Fibroblast of upper back skin (primary cell): ENCODE measurements around the gene PMS1.
"Not testable (repeated sequence)": the region's sequence is repeated elsewhere in the genome, so short reads cannot be mapped to it uniquely, and the experiment has no call there.

ENCODE experiments used
- DNase-seq: peaks from one replicate; pipeline ENCODE4 v3.0.0-alpha.2; 2013

The PMS1 gene

GRCh38 chr2:189818249-189819038, 34.2 kb downstream of the PMS1 start:
- no peak for DNase-seq

DNA sequence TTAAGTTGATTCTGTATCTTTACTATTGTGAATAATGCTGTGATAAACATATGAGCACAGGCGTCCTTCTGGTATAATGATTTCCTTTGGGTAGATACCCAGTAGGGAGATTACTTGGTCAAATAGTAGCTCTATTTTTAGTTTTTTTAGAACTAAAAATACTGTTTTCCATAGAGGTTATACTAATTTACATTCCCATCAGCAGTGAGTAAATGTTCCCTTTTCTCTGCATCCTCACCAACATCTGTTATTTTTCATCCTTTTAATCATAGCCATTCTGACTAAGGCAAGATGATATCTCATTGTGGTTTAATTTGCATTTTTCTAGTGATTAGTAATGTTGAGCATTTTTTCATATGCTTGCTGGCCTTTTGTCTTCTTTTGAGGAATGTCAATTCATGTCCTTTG, 35.1 kb downstream of the PMS1 start:
- DNase-seq = peak; percentile 76

DNA sequence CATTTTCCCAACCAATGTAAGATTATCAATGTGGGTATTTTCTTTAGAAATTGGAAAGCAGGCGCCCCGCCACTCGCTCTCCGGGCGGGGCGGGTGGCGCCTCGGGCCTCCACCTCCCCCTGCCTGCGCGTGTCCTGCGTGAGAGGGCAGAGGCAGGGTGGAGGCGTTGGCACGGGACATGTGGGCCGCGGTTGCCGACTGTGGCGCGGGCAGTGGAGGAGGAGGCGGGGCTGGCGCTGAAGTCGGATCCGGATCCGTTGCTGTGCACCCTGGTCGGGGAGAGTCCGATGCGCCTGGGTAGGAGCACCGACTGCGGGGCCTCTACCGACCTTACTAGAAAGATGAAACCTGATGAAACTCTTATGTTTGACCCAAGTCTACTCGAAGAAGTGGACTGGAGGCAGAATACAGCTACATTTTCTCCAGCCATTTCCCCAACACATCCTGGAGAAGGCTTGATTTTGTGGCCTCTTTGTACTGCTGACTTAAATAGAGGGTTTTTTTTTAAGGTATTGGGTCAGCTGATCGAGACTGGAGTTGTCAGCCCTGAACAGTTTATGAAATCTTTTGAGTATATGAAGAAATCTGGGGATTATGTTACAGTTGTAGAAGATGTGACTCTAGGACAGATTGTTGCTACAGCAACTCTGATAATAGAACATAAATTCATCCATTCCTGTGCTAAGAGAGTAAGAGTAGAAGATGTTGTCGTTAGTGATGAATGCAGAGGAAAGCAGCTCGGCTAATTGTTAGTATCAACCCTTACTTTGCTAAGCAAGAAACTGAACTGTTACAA, 37.9 kb downstream of the PMS1 start:
- DNase-seq = peak; percentile 39

- DNase-seq = peak; percentile 24
Measured at GRCh38 chr2:189824694-189825396, 40.6 kb downstream of the PMS1 start.

- no peak for DNase-seq
Measured at GRCh38 chr2:189826039-189826438, 41.8 kb downstream of the PMS1 start.

DNA sequence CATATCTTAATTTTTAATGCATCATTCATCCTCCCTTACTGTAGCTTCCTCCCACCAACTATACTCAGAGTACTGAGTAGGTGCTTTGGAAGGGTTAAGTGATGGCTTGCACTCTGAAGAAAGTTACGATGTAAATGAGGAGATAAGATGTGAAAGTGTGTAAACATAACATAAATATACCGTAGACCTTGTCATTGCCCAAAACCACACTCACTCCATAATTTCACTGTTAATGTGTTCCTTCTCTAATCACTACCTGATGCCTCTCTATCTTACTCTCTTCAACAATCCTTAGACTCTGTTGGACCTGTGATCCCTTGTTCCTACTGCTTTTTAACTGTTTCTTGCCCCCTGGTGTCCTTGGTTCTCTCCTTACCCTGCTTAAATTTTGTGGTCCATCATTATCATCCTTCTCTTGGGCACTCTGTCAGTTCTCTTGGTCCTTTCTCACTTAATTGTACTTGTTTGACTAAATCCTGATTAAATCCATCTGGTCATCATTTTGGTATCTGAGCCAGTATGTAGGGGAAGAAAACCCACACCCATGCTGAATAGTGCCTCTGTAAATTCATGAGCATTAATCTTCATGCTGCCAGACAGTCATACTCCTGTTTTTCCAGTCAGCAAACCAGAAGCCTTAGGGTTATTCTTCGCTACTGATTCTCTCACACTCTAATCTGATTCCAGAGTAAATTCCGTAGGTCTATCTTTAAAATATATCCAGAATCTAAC, 45.0 kb downstream of the PMS1 start:
- peak; percentile 84 for DNase-seq

GRCh38 chr2:189830510-189830909, 46.3 kb downstream of the PMS1 start:
- no peak for DNase-seq

- DNase-seq = no peak
Measured at GRCh38 chr2:189834059-189834458, 49.8 kb downstream of the PMS1 start.

DNA sequence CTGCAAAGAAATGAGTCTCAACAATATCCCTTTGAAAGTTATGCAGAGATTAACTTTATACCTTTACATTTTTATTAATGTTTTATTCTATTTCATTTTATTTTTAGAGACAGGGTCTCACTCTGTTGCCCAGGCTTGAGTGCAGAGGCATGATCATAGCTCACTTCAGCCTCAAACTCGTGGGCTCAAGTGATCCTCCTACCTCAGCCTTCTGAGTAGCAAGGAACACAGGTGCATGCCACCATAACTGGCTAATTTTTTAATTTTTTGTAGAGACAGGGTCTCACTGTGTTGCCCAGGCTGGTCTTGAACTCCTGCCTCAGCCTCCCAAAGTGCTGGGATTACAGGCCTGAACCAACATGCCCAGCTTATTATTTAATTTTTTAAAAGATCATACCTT, 50.4 kb downstream of the PMS1 start:
- not testable (repeated sequence) for DNase-seq

DNA sequence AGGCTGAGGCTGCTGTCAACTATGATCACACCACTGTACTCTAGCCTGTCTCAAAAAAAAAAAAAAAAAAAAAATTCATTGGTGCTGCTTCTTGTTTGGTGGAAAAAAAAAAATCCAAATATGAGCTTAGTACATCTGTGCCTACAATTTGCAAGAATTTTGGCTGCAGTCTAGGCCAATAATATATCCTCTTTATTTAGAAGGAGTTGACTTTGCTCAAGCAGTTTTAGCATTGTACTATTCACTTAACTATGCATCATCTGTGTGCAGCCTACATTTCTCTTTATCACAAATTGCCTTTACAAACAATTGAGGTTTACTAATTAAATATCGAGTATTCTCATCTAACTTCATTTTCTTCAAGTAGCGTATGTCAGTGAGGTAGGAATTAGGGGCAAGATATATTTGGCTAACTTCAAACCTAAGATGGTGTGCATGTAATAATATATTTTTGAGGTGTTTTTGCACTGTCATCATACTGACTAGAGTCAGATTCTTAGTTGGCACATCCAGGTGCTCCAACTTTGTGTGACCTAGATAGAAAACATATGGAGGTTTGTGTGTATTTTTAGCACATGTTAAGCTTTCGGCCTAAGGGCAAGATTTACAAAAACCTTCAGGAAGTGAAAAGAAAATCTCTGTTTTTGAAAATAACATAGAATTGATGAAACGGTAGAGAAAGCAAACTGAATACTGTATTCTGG, 51.8 kb downstream of the PMS1 start:
- DNase-seq = peak; percentile 26

- peak; percentile 88 for DNase-seq
Measured at GRCh38 chr2:189836644-189837043, 52.4 kb downstream of the PMS1 start.

DNA sequence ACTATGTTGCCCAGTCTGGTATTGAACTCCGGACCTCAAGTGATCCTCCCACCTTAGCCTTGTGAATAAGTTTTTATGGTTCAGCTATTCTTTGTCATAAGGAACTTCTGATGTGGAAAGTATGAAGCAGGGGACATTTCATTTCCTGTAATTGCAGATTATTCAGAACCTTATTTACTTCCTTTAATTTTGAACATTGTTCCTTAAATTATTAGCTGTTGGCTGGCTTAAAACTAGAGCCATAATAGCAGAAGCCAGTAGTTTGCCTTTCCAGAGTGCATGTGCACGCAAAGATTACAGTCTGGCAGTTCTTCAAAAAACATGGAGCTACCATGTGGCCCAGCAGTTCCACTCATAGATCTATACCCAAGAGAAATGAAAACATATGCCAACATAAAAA, 53.1 kb downstream of the PMS1 start:
- no peak for DNase-seq

GRCh38 chr2:189841019-189841418, 56.8 kb downstream of the PMS1 start:
- DNase-seq = no peak

DNA sequence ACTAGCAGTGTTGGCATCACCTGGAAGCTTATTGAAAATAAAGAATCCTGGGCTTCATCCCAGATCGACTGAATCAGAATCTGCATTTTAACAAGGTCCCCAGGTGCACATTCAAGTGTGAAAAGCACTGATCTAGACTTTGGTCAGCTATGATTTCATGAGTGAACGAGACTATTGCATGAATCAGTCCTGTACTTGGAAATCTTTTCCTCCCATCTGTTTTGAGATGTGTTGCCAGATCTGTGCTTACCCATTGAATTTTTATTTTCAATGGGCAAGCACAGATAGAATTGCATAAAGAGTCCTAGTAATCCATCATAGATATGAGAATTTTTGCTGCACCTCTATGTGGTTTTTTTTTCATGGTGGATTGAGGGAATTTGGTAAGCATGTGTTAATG, 64.0 kb downstream of the PMS1 start:
- DNase-seq = peak; percentile 52

DNA sequence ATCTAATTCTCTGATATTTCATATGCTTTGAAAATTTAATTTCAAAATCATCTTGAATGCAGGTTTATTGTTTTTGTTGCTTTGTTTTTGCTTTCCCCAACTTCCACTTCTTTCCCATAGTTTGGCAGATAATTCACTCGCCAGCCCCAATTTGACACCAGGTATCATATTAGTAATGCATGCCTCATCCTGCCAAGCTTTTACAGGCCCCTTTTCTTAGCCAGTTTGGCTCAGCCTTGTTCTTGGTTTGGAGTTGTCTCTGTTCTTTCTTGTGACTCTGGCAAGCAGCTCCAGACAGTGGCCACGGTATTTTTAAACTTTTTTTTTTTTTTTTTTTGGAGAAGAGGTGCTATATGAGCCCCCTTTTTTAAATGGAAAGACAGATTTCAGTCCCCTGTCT, 65.3 kb downstream of the PMS1 start:
- no peak for DNase-seq

GRCh38 chr2:189851174-189851826, 67.0 kb downstream of the PMS1 start:
- DNase-seq = no peak

GRCh38 chr2:189854187-189854586, 69.9 kb downstream of the PMS1 start:
- peak; percentile 63 for DNase-seq

DNA sequence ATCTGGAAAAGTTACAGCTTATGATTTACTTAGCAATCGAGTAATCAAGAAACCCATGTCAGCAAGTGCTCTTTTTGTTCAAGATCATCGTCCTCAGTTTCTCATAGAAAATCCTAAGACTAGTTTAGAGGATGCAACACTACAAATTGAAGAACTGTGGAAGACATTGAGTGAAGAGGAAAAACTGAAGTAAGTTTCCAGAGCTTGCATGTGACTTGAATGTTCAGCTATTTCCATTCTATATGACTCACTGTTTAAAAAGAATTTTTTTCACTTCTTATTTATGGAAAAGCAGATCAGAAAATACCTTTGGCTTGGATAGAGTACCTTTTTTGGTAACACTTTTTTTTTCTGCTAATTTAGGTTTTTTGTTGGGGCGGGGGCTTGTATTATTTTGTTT, 70.7 kb downstream of the PMS1 start:
- DNase-seq = peak; percentile 56

- DNase-seq = peak; percentile 10
Measured at GRCh38 chr2:189858291-189858690, 74.0 kb downstream of the PMS1 start.

- no peak for DNase-seq
Measured at GRCh38 chr2:189860161-189860560, 75.9 kb downstream of the PMS1 start.

DNA sequence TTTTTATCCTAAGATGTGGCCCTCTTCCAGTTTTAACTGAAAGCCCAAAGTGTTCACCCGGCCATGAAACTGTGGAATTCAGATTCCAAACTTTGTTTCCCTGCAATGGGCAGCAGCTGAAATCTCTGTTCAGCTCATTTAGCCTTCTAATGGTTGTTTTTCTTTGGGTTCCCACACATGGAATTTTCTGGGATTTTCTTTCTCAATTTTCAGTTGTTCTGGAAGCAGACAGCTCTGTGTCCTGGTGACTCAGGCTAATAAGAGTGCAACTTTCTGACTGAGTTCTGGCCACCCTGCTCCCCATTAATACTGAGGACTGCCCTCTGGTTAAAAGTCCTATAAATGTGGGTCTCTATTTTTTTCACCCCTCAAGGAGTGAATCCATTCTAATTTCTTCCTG, 78.5 kb downstream of the PMS1 start:
- no peak for DNase-seq

DNA sequence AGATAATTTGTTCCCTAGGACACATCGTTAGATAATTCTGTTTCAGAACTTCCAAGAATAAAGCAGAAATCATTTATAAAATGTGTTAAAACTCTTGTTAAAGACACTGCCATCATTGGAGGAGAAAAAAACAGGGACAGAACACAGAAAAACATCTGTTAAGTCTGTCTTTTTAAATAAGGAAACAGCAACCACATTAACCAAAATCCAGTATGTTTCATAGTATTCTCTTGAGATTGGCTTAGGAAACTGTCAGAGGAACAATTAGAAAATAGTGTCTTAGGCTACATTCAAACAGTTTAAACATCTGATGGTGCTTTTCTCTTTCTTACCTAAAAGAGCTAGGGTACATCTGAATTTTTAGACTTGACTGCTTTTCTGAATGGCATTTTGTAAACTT, 81.6 kb downstream of the PMS1 start:
- no peak for DNase-seq
